ENCODE data around the gene RAB3GAP2. TPM values are rescaled to one million over a fixed set of nuclear protein-coding genes. Genes with fewer than 3 reads are reported as not detected.
"Not testable (repeated sequence)": the region's sequence is repeated elsewhere in the genome, so short reads cannot be mapped to it uniquely, and the experiment has no call there.

The RAB3GAP2 gene
- total RNA-seq, 1 experiment from 2014 or later, result 32.4 TPM

GRCh38 chr1:220219136-220219442 lies 53.2 kb downstream of the RAB3GAP2 start:
- DNase-seq, result no peak
- H3K36me3 ChIP-seq (replicated peaks; ENCODE audit: control insufficient read depth, insufficient read depth, low read length), result no peaks in the 10 kb centered on the region

GRCh38 chr1:220218397-220219135 lies 53.7 kb downstream of the RAB3GAP2 start:
- not testable (repeated sequence) for H3K36me3 ChIP-seq (replicated peaks; ENCODE audit: control insufficient read depth, insufficient read depth, low read length); H3K27me3 ChIP-seq (ENCODE audit: control insufficient read depth, insufficient read depth, low read length); H3K4me3 ChIP-seq (ENCODE audit: insufficient read depth, low read depth, low read length)
- DNase-seq, result peak; percentile 8

More at GRCh38 chr1:220219136-220219442, 53.2 kb downstream of the RAB3GAP2 start:
- H3K27me3 ChIP-seq (ENCODE audit: control insufficient read depth, insufficient read depth, low read length), result no peaks in the 10 kb centered on the region
- no peak overlapping the region for H3K4me3 ChIP-seq (ENCODE audit: insufficient read depth, low read depth, low read length)

- H3K36me3 ChIP-seq (replicated peaks; ENCODE audit: control insufficient read depth, insufficient read depth, low read length), result no peaks in the 10 kb centered on the region
- H3K27me3 ChIP-seq (ENCODE audit: control insufficient read depth, insufficient read depth, low read length), result no peaks in the 10 kb centered on the region
- no peak overlapping the region for H3K4me3 ChIP-seq (ENCODE audit: insufficient read depth, low read depth, low read length)
- no peak for DNase-seq
Measured at GRCh38 chr1:220217383-220217988, 54.8 kb downstream of the RAB3GAP2 start.

GRCh38 chr1:220213382-220213983 lies 58.8 kb downstream of the RAB3GAP2 start:
- peaks cover 2% of the 10 kb centered on the region for H3K36me3 ChIP-seq (replicated peaks; ENCODE audit: control insufficient read depth, insufficient read depth, low read length)
- no peaks in the 10 kb centered on the region for H3K27me3 ChIP-seq (ENCODE audit: control insufficient read depth, insufficient read depth, low read length)
- H3K4me3 ChIP-seq (ENCODE audit: insufficient read depth, low read depth, low read length), result no peak overlapping the region
- no peak for DNase-seq

GRCh38 chr1:220207411-220207810 lies 64.8 kb downstream of the RAB3GAP2 start:
- Histone ChIP-seq H3K36me3 (replicated peaks; ENCODE audit: control insufficient read depth, insufficient read depth, low read length) (peaks cover 11% of the 10 kb centered on the region), H3K4me3 (ENCODE audit: insufficient read depth, low read depth, low read length) (no peak overlapping the region), H3K27me3 (ENCODE audit: control insufficient read depth, insufficient read depth, low read length) (no peaks in the 10 kb centered on the region)
- no peak for DNase-seq

GRCh38 chr1:220204758-220205157 lies 67.5 kb downstream of the RAB3GAP2 start:
- H3K27me3 ChIP-seq (ENCODE audit: control insufficient read depth, insufficient read depth, low read length); DNase-seq: not testable (repeated sequence)

GRCh38 chr1:220203816-220204215 lies 68.4 kb downstream of the RAB3GAP2 start:
- Histone ChIP-seq H3K27me3 (ENCODE audit: control insufficient read depth, insufficient read depth, low read length) (no peaks in the 10 kb centered on the region), H3K36me3 (replicated peaks; ENCODE audit: control insufficient read depth, insufficient read depth, low read length) (peaks cover 15% of the 10 kb centered on the region)
- no peak for DNase-seq

More at GRCh38 chr1:220204758-220205157, 67.5 kb downstream of the RAB3GAP2 start:
- not testable (repeated sequence) for H3K4me3 ChIP-seq (ENCODE audit: insufficient read depth, low read depth, low read length)
- peaks cover 14% of the 10 kb centered on the region for H3K36me3 ChIP-seq (replicated peaks; ENCODE audit: control insufficient read depth, insufficient read depth, low read length)

GRCh38 chr1:220198186-220199005 lies 73.9 kb downstream of the RAB3GAP2 start:
- Histone ChIP-seq H3K27me3 (ENCODE audit: control insufficient read depth, insufficient read depth, low read length) (no peaks in the 10 kb centered on the region), H3K4me3 (ENCODE audit: insufficient read depth, low read depth, low read length) (no peak overlapping the region), H3K36me3 (replicated peaks; ENCODE audit: control insufficient read depth, insufficient read depth, low read length) (peaks cover 9% of the 10 kb centered on the region)
- DNase-seq, result no peak

More at GRCh38 chr1:220203816-220204215, 68.4 kb downstream of the RAB3GAP2 start:
- no peak overlapping the region for H3K4me3 ChIP-seq (ENCODE audit: insufficient read depth, low read depth, low read length)

GRCh38 chr1:220195701-220196100 lies 76.6 kb downstream of the RAB3GAP2 start:
- Histone ChIP-seq H3K4me3 (ENCODE audit: insufficient read depth, low read depth, low read length) (no peak overlapping the region), H3K27me3 (ENCODE audit: control insufficient read depth, insufficient read depth, low read length) (no peaks in the 10 kb centered on the region), H3K36me3 (replicated peaks; ENCODE audit: control insufficient read depth, insufficient read depth, low read length) (peaks cover 17% of the 10 kb centered on the region)
- DNase-seq, result no peak

- no peak for DNase-seq
- H3K4me3 ChIP-seq (ENCODE audit: insufficient read depth, low read depth, low read length), result no peak overlapping the region
- H3K27me3 ChIP-seq (ENCODE audit: control insufficient read depth, insufficient read depth, low read length), result no peaks in the 10 kb centered on the region
- peaks cover 17% of the 10 kb centered on the region for H3K36me3 ChIP-seq (replicated peaks; ENCODE audit: control insufficient read depth, insufficient read depth, low read length)
Measured at GRCh38 chr1:220189750-220190347, 82.4 kb downstream of the RAB3GAP2 start.

- H3K4me3 ChIP-seq (ENCODE audit: insufficient read depth, low read depth, low read length), result no peak overlapping the region
- peaks cover 17% of the 10 kb centered on the region for H3K36me3 ChIP-seq (replicated peaks; ENCODE audit: control insufficient read depth, insufficient read depth, low read length)
- DNase-seq, result no peak
- H3K27me3 ChIP-seq (ENCODE audit: control insufficient read depth, insufficient read depth, low read length), result no peaks in the 10 kb centered on the region
Measured at GRCh38 chr1:220188538-220188937, 83.7 kb downstream of the RAB3GAP2 start.

- peaks cover 9% of the 10 kb centered on the region for H3K36me3 ChIP-seq (replicated peaks; ENCODE audit: control insufficient read depth, insufficient read depth, low read length)
Measured at GRCh38 chr1:220186752-220187151, 85.5 kb downstream of the RAB3GAP2 start.

GRCh38 chr1:220184506-220184905 lies 87.7 kb downstream of the RAB3GAP2 start:
- Histone ChIP-seq H3K4me3 (ENCODE audit: insufficient read depth, low read depth, low read length) (no peak overlapping the region), H3K27me3 (ENCODE audit: control insufficient read depth, insufficient read depth, low read length) (no peaks in the 10 kb centered on the region), H3K36me3 (replicated peaks; ENCODE audit: control insufficient read depth, insufficient read depth, low read length) (peaks cover 7% of the 10 kb centered on the region)
- no peak for DNase-seq

More at GRCh38 chr1:220186752-220187151, 85.5 kb downstream of the RAB3GAP2 start:
- DNase-seq, result no peak
- Histone ChIP-seq H3K27me3 (ENCODE audit: control insufficient read depth, insufficient read depth, low read length) (no peaks in the 10 kb centered on the region), H3K4me3 (ENCODE audit: insufficient read depth, low read depth, low read length) (no peak overlapping the region)

GRCh38 chr1:220182656-220183055 lies 89.6 kb downstream of the RAB3GAP2 start:
- Histone ChIP-seq H3K27me3 (ENCODE audit: control insufficient read depth, insufficient read depth, low read length) (no peaks in the 10 kb centered on the region), H3K4me3 (ENCODE audit: insufficient read depth, low read depth, low read length) (no peak overlapping the region), H3K36me3 (replicated peaks; ENCODE audit: control insufficient read depth, insufficient read depth, low read length) (peaks cover 4% of the 10 kb centered on the region)
- DNase-seq, result no peak
